NCI-H1417 (cell line): ENCODE data around the gene FOCAD.

ENCODE experiments used
- DNase-seq, 3 experiments: peaks; one replicate each; lab custom pipeline; 2025; lab: John Stamatoyannopoulos, UW

Gene FOCAD

DNA sequence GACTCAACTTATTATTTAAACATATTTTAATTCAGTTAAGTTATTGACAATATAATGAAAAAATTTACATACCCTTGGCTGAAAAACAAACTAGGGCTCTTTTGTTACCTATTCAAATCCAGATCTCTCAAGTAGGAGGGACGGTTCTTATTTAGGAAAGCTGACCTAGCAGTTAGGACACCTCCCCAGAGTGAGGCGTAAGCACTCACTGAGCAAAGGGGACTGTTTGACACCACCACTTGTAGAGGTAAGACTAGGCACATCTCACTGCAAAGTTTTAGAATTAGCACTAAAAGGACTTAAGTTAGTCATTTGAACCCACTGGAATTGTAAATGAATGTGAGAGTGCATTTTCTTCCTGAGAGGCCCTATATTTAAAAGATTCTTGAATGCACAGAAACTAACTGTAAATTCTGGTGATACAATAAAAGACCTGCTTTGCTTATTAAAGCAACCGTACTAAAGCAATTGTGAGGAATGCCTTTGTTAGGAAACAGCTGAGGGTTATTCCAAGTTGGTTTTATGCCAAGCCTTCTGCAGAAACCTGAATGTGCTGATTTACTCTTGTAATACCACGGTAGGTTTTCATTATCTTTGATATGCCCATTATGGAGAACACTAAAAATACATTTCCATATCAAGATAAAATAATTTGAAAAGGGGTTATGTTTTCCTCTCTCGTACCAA is 331.2 kb downstream of the FOCAD start:
- DNase-seq, result no peak

DNA sequence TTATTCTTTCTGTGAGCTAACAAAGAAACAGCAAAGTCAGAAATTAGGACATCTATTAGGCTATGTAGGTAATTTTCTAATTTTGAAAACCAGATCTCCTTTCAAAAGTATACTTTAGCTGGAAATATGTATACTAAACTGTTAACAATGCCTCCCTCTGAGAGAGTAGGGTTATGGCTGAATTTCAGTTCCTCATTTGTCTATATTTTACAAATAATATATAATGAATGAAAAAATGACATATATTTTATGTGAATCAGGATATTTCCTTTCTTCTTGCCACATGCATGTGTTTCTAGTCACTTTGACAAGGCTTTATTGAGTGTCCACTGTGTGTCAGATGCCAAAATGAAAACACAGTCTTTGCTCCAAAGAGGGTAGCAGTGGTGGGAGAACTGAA is 331.9 kb downstream of the FOCAD start:
- DNase-seq, result no peak

DNA sequence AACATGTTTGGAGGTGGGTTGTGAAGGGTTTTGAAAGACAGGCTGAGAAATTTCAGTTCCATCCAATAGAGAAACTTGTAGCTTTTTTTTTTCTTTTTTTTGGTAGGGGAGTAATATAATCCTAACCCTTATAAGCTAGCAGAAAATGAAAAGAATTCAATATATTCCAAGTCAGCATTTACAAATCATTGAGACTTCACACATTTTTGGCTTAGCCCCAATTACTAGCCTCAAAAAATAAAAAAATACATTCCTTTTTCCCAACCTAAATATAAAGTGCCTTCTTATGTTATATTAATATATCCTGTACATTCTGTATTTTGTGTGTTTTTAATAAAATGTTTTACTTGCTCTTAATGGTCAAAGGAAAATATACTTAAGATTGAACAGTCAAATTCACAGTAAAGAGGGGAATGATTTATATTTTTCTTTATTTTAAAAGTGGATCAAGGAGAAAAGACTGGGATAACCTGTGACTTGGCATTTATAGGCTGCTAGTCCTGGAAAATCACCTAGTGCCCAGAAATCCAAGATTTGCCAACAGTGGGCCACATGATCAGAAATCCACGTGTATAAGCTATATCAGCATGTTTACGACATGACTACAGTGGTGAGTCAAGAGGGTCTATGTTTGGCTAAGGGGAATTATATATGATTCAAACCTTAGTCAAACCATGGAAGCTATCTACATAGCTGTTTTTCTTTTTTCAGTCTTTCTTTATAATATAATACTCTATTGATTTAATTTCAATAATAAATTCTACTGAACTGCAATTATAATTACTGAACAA is 332.8 kb downstream of the FOCAD start:
- DNase-seq, result no peak

DNA sequence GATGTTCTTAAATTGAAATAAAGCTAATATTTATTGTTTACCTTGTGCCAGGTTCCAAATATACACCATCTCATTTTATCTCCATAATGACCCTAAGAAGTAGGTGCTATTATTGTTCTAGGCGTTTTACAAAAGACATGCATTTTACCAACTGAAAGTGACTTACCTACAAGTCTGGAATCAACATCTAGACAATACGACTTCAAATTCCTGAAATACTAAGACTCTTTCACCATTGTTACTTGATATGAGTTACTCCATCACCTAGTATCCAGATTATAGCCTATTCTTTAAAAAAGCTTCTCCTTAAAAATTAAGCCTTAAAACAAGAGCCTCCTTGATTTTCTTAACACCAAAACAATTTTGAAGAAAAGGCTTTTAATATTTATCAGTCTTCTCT is 334.1 kb downstream of the FOCAD start:
- no peak for DNase-seq

DNA sequence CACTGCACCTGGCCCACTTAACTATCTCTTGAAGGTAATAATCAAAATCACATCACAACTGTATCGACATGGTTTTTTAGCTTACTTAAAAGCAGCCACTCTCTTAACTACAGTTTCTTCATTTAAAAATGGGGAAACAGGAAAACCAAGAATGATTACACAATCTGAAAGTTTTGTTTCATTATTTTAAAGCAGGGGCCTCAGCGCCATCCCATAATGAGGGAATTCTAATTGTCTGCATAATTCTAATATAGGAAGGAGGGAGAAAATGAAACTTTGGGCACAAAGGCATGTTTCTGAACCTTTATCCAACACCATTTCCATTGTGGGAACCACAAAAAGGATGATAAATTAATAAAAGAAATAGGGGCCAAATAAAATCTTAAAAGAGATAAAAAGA is 339.8 kb downstream of the FOCAD start:
- DNase-seq, result no peak

DNA sequence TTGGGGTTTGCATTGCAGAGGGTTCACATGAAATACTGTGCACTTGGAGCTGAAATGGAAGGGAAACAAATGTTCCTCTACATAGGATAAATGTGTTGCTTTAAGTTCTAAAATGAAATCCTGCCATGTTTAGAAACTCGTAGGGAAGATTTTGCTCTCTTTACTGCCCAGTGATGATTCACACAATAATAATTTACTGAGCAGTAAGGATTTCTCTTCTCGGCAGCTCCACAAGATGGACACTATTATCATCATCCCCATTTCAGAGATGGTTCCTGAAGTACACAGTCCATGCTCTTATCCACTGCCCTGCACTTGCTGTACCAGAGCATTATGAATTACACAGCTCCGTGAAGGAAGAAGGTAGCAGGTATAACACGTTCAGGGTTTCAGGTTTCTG is 343.2 kb downstream of the FOCAD start:
- DNase-seq, result no peak

DNA sequence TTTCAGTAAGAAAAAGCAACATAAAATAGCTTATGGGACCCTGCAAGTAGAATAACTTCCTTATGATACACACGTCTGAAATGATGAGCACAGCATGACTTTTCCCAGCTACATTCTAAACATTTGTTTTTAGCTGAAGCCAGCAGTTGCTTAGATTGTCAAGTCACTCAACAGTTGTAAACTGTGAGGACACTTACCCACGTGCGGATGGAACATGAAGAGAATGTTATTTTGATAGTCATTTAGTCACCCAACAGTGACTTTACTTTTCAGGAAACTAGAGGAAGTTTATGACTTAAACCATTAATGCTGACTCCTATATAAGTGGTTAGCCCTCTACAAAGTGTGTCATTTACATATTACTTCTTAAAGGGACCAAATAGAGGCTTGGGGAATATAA is 344.4 kb downstream of the FOCAD start:
- no peak for DNase-seq

DNA sequence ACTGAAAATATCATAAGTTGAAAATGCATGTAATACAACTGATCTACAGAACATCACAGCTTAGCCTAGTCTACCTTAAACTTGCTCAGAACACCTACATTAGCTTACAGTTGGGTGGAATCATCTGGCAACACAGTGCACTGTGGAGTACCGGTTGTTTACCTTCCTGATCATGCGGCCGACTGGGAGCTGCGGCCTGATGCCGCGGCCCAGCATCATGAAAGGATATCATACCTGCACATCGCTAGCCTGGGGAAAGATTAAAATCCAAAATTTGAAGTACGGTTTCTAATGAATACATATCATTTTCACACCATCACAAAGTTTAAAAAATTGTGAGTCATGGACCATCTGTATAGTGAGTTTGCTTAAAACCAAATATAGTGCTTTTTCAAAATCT is 345.6 kb downstream of the FOCAD start:
- no peak for DNase-seq

DNA sequence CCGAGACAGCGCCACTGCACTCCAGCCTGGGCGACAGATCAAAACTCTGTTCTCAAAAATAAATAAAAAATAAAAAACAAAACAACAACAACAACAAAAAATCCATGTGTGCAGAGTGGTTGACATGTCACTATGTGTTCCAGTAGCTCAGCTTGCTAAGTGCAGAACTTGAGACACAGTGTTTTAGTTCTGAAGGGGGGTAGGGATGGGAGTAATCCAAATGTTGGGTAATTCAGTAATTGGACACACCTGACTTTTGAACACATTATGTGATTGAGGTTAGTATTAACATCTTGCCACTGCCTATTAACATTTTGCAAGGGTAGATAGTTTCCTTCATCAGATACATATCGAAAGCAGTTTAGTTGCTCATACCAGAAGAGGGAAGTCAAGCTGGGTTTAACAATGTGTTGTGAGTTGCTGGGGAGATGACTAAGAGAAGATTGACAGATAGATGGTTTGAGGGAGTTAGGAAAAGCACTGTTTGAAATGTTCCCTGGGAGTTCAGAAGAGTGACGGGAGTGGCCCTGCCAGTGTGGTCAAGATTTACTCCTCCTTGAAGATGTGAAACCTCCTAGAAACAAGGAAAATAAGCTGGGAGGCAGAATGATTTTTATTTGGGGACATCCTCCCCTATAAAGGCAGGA is 346.5 kb downstream of the FOCAD start:
- DNase-seq, result peak in 2 of 3 experiments; percentile 24 to 46

DNA sequence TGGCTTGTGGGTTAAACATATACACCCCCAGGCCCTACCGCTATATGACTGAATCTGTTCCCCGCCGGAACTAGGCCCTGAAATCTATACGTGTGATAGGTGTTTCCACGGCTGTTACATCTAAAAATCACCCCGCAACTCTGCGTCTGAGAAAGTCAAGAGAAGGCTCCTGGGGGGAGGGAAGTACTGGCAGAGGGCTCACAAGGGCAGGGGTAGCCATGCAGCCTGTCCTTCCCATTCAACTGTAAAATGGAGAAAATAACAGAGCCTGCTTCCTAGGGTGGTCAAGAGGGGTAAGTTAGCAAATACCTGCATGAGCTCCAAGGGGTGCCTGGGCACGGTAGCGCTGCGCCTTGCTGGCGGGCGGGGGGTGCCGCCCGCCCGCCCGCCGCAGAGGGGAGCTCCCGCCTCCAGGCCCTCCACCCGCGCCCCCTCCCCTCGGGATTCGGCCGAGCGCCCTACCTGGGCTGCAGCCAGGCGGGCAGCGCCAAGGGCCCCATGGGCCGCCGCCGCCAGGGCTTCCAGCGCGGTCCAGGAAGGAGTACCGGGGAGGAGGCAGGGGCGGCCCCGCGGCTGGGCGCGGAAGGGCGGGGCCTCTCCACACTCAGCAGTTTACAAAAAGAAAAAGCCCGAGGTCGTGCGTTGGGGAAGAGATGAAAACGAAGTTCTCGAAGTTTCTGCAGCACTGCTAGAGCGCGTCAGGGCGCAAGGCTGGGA is 347.2 kb downstream of the FOCAD start, which contains the start of gene HACD4:
HACD4 (minus strand) TSS at position 550 of the 717 bp plus-strand sequence; CDS start at position 500, 50 bp downstream.
- peak; percentile 3 to 58 (median 49) for DNase-seq

DNA sequence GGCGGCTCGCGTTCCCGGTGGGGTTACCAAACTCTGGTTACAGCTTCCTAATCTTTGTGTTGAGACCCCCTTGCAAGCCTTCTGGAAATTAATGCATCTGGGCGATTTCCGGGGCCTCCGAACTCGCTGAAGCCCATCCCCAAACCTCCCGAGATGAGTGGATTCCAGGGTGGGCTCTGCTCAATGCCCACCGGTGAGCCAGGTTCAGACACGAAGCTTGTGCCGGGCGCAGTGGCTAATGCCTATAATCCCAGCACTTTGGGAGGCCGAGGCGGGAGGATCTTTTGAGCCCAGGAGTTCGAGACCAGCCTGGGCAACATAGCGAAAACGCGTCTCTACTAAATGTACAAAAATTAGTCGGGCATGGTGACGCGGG is 347.7 kb downstream of the FOCAD start:
- DNase-seq, result no peak

DNA sequence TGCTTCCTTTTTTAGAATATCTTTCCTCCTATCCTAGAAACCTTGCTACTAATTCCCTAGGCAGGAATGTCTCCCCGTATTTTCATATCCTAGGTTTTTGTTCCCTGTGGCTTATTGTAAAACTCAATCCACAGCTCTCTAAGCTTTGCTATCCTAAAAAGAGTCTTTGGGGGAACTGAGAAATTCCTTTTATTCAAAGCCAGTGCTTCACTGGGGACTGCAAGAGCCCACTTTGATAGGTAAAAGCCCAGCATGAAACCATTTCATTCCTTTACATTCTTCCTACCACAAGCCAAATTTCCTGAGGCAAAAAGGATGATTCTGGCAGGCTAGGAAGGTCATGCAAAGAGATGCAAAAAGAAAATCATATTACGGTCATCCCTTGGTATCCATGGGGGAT is 353.2 kb downstream of the FOCAD start:
- DNase-seq, result no peak

DNA sequence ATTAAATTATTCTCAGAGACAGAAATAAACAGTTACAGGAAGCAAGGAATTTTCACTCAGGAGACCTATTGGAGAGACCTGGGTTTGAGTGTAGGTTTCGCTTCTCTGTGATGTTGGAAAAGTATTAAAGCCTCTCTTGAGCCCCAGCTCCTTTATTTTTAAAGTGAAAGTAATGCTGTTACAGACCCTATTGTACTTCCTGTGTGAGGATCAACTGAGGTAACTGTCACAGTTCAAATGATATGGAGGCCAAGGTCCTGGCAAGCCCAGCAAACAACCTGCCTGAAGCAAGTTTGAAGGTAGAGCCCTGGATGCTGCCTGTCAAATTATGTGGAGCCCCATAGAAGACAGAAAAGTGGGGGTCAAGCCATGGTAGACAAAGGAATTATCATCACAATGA is 355.2 kb downstream of the FOCAD start:
- no peak for DNase-seq

DNA sequence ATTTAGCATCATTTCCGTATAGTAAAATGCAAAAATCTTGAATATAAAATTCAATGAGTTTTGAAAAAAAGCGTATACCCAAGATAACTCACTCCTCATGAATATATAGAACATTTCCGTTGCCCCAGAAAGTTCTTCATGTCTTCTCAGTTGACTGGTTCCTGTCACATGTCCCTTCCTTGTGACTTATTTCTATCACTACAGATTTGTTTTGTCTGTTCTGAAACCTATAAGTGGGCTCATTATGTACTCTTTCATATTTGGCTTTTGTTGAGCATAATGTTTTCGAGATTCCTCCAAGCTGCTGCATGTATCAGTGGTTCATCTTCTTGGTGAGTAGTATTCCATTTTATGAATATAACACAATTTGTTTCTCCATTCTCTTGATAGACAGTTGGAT is 358.4 kb downstream of the FOCAD start:
- DNase-seq, result no peak

DNA sequence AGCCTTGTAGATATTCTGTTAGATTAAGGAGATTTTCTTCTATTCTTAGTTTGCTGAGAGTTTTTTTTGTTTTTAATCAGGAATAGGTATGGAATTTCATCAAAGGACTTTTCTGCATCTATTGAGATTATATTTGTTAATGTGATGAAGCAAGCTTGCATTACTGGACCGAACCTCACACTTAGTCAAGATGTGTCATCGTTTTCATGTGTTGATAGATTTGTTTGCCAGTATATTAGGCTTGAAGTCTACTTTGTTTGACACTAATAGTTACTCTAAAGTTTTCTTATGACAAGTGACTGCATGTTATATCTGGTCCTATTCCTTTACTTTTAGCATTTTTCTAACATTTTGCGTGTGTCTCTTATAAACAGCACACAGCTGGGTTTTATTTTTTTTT is 359.8 kb downstream of the FOCAD start:
- DNase-seq, result no peak
